Measurements from ENCODE around the gene VCAN. TPM values are rescaled to one million over a fixed set of nuclear protein-coding genes. Genes with fewer than 3 reads are reported as not detected.

VCAN gene
- total and polyA plus RNA-seq, 2 experiments from 2014 or later = 98.5 to 327 TPM

DNA sequence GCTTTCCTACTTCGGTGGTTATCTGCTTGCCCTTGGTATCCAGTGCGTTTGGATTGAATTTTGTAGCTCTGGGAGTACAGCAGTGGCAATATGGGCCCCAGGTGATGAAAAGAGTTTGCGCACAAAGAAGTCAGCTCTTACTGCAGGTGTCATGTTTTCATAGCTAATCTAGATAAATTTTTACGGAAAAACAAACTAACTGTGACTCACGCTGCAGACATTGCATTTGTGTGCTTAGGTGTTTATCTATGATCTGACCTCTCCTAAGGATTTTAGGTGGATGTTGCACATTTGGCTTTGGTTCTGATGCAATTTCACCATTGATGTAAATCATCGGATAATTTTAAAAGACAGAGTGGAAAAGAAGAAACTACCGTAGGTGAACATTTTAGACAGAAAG, 92.1 kb downstream of the VCAN start:
- Histone ChIP-seq H3K27ac (no peak overlapping the region), H4K20me1 (ENCODE audit: insufficient read depth) (no peaks in the 10 kb centered on the region), H3K9me2 (ENCODE audit: insufficient read depth) (no peaks in the 10 kb centered on the region), H3K4me1 (ENCODE audit: insufficient read depth) (peaks cover 35% of the 10 kb centered on the region), H3K79me2 (ENCODE audit: insufficient read depth) (no peaks in the 10 kb centered on the region), H3K4me3 (no peak overlapping the region), H3K27me3 (replicated peaks; ENCODE audit: insufficient read depth) (no peaks in the 10 kb centered on the region), H3K9ac (no peak overlapping the region), H3K4me2 (ENCODE audit: unreplicated experiment) (no peak overlapping the region), H2AFZ (no peak overlapping the region), H3K36me3 (ENCODE audit: low read depth) (peaks cover 23% of the 10 kb centered on the region), H3K9me3 (ENCODE audit: low read depth) (no peaks in the 10 kb centered on the region), H3F3A (ENCODE audit: insufficient read depth) (peaks cover 48% of the 10 kb centered on the region)
- no peak for DNase-seq
- WGBS, 2 experiments (ENCODE audit: low coverage in 1 of 2, low lambda C conversion rate in 2 of 2, missing lambda C conversion rate in 2 of 2) = 70 to 72% methylated on average over 7 of the region's 7 CpGs
- TF ChIP-seq EZH2phosphoT487 (IDR thresholded peaks at IDR 0.05; ENCODE audit: insufficient read depth, low read depth) (no peak), EZH2 (IDR thresholded peaks at IDR 0.05; ENCODE audit: insufficient read depth, poor library complexity, severe bottlenecking) (no peak)
- in situ Hi-C loops (cut with MboI) = loop anchor here (10.0 kb wide), 1 partner anchor 919 kb away; no protein-coding TSS in a partner anchor

- no peaks in the 10 kb centered on the region for H3K9me2 ChIP-seq (ENCODE audit: insufficient read depth)
- no peak overlapping the region for H3K9ac ChIP-seq
- no peaks in the 10 kb centered on the region for H3K79me2 ChIP-seq (ENCODE audit: insufficient read depth)
- peak; percentile 58 for DNase-seq
- no peaks in the 10 kb centered on the region for H3K9me3 ChIP-seq (ENCODE audit: low read depth)
- no peak for TF ChIP-seq EZH2 (IDR thresholded peaks at IDR 0.05; ENCODE audit: insufficient read depth, poor library complexity, severe bottlenecking)
- WGBS, 2 experiments (ENCODE audit: low coverage in 1 of 2, low lambda C conversion rate in 2 of 2, missing lambda C conversion rate in 2 of 2) = 20 to 23% methylated on average over 5 of the region's 5 CpGs
- H4K20me1 ChIP-seq (ENCODE audit: insufficient read depth) = no peaks in the 10 kb centered on the region
- no peak overlapping the region for H2AFZ ChIP-seq
- H3K27ac ChIP-seq = no peak overlapping the region
- no peak overlapping the region for H3K4me2 ChIP-seq (ENCODE audit: unreplicated experiment)
- H3K4me3 ChIP-seq = no peak overlapping the region
- H3K4me1 ChIP-seq (ENCODE audit: insufficient read depth) = peaks cover 41% of the 10 kb centered on the region
- peaks cover 26% of the 10 kb centered on the region for H3K36me3 ChIP-seq (ENCODE audit: low read depth)
- peaks cover 48% of the 10 kb centered on the region for H3F3A ChIP-seq (ENCODE audit: insufficient read depth)
- in situ Hi-C loops (cut with MboI) = loop anchor here (10.0 kb wide), 1 partner anchor 919 kb away; no protein-coding TSS in a partner anchor
- H3K27me3 ChIP-seq (replicated peaks; ENCODE audit: insufficient read depth) = no peaks in the 10 kb centered on the region
Observed at GRCh38 chr5:83564069-83564749, 92.7 kb downstream of the VCAN start.

DNA sequence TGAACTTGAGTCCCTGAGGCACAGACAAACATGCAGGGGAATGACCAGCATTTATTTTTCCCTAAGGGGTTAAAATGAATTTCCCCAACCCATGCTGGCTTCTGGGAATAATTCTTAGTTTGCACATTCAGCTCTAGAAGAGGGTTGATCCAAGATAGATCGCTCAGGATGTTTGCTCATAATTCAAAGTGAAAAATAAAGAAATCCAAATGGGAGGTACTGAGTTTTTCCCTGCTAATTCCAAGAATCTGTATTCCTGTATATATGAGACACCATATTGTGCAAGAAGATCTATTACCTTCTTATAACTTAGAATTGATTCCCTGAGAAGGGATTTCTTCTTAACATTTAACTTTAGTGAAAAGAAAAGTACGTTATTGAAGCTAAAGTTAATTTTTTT, 96.2 kb downstream of the VCAN start:
- Histone ChIP-seq H3K9ac (peak overlapping the region; percentile 64), H3K9me3 (ENCODE audit: low read depth) (no peaks in the 10 kb centered on the region), H2AFZ (no peak overlapping the region), H3K4me1 (ENCODE audit: insufficient read depth) (peaks cover 45% of the 10 kb centered on the region), H3K27ac (peak overlapping the region; percentile 86), H4K20me1 (ENCODE audit: insufficient read depth) (no peaks in the 10 kb centered on the region), H3K79me2 (ENCODE audit: insufficient read depth) (no peaks in the 10 kb centered on the region), H3K4me3 (peak overlapping the region; percentile 54), H3K27me3 (replicated peaks; ENCODE audit: insufficient read depth) (no peaks in the 10 kb centered on the region), H3F3A (ENCODE audit: insufficient read depth) (peaks cover 27% of the 10 kb centered on the region), H3K4me2 (ENCODE audit: unreplicated experiment) (peak overlapping the region; percentile 76), H3K36me3 (ENCODE audit: low read depth) (peaks cover 33% of the 10 kb centered on the region), H3K9me2 (ENCODE audit: insufficient read depth) (no peaks in the 10 kb centered on the region)
- in situ Hi-C loops (cut with MboI) = loop anchor here (10.0 kb wide), 1 partner anchor 923 kb away; no protein-coding TSS in a partner anchor
- peak; percentile 62 for DNase-seq
- TF ChIP-seq EZH2phosphoT487 (IDR thresholded peaks at IDR 0.05; ENCODE audit: insufficient read depth, low read depth) (no peak), EZH2 (IDR thresholded peaks at IDR 0.05; ENCODE audit: insufficient read depth, poor library complexity, severe bottlenecking) (no peak)
- WGBS, 2 experiments (ENCODE audit: low coverage in 1 of 2, low lambda C conversion rate in 2 of 2, missing lambda C conversion rate in 2 of 2) = 0 to 2% methylated on average over 2 of the region's 2 CpGs

GRCh38 chr5:83568186-83568585, 96.6 kb downstream of the VCAN start:
- peak; percentile 91 for DNase-seq
- Histone ChIP-seq H3K4me3 (peak overlapping the region; percentile 54), H3K36me3 (ENCODE audit: low read depth) (peaks cover 35% of the 10 kb centered on the region), H3K4me1 (ENCODE audit: insufficient read depth) (peaks cover 41% of the 10 kb centered on the region), H2AFZ (no peak overlapping the region), H3K4me2 (ENCODE audit: unreplicated experiment) (peak overlapping the region; percentile 76), H3K9me3 (ENCODE audit: low read depth) (no peaks in the 10 kb centered on the region), H3K9me2 (ENCODE audit: insufficient read depth) (no peaks in the 10 kb centered on the region), H3K27me3 (replicated peaks; ENCODE audit: insufficient read depth) (no peaks in the 10 kb centered on the region), H3K27ac (peak overlapping the region; percentile 86), H3K79me2 (ENCODE audit: insufficient read depth) (no peaks in the 10 kb centered on the region), H3K9ac (peak overlapping the region; percentile 64), H4K20me1 (ENCODE audit: insufficient read depth) (no peaks in the 10 kb centered on the region), H3F3A (ENCODE audit: insufficient read depth) (peaks cover 23% of the 10 kb centered on the region)
- in situ Hi-C loops (cut with MboI) = loop anchor here (10.0 kb wide), 1 partner anchor 923 kb away; no protein-coding TSS in a partner anchor
- peak; percentile 84; the same call in 1 of the 2 replicates for TF ChIP-seq EZH2phosphoT487 (IDR thresholded peaks at IDR 0.05; ENCODE audit: insufficient read depth, low read depth)
- no peak for TF ChIP-seq EZH2 (IDR thresholded peaks at IDR 0.05; ENCODE audit: insufficient read depth, poor library complexity, severe bottlenecking)
- 1 to 2% methylated on average over 2 of the region's 2 CpGs for WGBS, 2 experiments (ENCODE audit: low coverage in 1 of 2, low lambda C conversion rate in 2 of 2, missing lambda C conversion rate in 2 of 2)
